ENCODE measurements around the gene ABLIM1. TPM values are rescaled to one million over a fixed set of nuclear protein-coding genes. Genes with fewer than 3 reads are reported as not detected.

Gene ABLIM1
- total and polyA plus RNA-seq, 2 of the 4 experiments (the other 2 are of a cell fraction): 7.7 to 9.9 TPM

DNA sequence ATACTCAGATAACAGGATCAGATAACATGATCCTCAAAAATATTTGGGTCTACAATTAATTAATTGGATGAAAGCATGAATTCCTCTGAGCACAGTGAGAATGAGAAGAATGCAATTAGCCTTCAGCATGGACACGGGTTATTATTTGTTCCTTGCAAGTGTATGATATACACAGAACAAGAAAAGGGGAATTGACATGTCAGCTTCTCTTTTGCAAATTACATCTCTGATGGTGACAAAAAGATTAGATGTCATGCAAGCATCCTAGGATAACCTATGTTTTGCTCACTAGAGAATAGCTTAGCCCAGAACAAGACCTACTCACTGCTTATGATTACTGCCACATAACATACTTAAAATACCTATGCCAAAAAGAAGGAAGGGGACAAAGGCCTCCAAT is 120.3 kb downstream of the ABLIM1 start:
- peaks cover 4% of the 10 kb centered on the region for H3K9me3 ChIP-seq (ENCODE audit: control insufficient read depth, insufficient read depth, low read length)
- H2BK20ac ChIP-seq (ENCODE audit: low read depth, low read length): no peak overlapping the region
- H3K9ac ChIP-seq (ENCODE audit: low read depth, low read length): no peak overlapping the region
- H2AFZ ChIP-seq (replicated peaks; ENCODE audit: low read length, poor library complexity): no peak overlapping the region
- no peaks in the 10 kb centered on the region for H3K36me3 ChIP-seq (ENCODE audit: control insufficient read depth, insufficient read depth, low read length)
- H3K27me3 ChIP-seq (ENCODE audit: control insufficient read depth, insufficient read depth, low read length): peaks cover 40% of the 10 kb centered on the region
- peaks cover 12% of the 10 kb centered on the region; the same call in 1 of the 2 replicates for H4K20me1 ChIP-seq (ENCODE audit: insufficient read depth, low read length)
- no peak overlapping the region for H4K8ac ChIP-seq (ENCODE audit: low read depth in 2 of 2, low read length in 2 of 2)
- CTCF ChIA-PET: interaction anchor here (0.6 kb wide), 2 partner anchors 9 to 15 kb away, joined by 3 to 4 read pairs; no protein-coding TSS in a partner anchor
- no peak for ATAC-seq (ENCODE audit: low read depth)
- H3K27ac ChIP-seq (ENCODE audit: insufficient read depth, low read length): no peak overlapping the region
- no peaks in the 10 kb centered on the region for H3K79me1 ChIP-seq (ENCODE audit: low read depth in 1 of 2, low read length in 2 of 2)
- H3K4ac ChIP-seq (ENCODE audit: low read depth, low read length): no peak overlapping the region
- H3K56ac ChIP-seq (ENCODE audit: extremely low read depth, insufficient read depth, low read length): no peak overlapping the region
- DNase-seq: no peak
- H2AK9ac ChIP-seq (replicated peaks; ENCODE audit: low read depth, low read length, poor library complexity): no peak overlapping the region
- H3K4me1 ChIP-seq (ENCODE audit: control insufficient read depth, insufficient read depth, low read length): peaks cover 6% of the 10 kb centered on the region
- dilution Hi-C loops (cut with HindIII; ENCODE audit: low sequenced_read_pairs, unreplicated experiment): no loop called here
- H2BK15ac ChIP-seq (ENCODE audit: low read depth, low read length): no peak overlapping the region
- no peak overlapping the region for H4K91ac ChIP-seq (ENCODE audit: insufficient read depth, low read depth, low read length)
- WGBS, 2 experiments (ENCODE audit: extremely low coverage in 2 of 2, insufficient read length in 1 of 2): no CpG with 5 or more reads among the region's 1 CpG
- H3K14ac ChIP-seq (replicated peaks; ENCODE audit: low read depth, low read length): no peak overlapping the region
- no peak overlapping the region for H2BK120ac ChIP-seq (ENCODE audit: low read depth, low read length)
- no peak overlapping the region for H4K5ac ChIP-seq (ENCODE audit: low read depth, low read length)
- no peak overlapping the region for H3K23ac ChIP-seq (ENCODE audit: low read depth, low read length)
- no peak for TF ChIP-seq NFE2L2 (IDR thresholded peaks at IDR 0.05; ENCODE audit: low read depth, low read length)
- TF ChIP-seq RCOR1 (IDR thresholded peaks at IDR 0.05; ENCODE audit: insufficient replicate concordance, low read length): no peak
- no peak for TF ChIP-seq MAZ (IDR thresholded peaks at IDR 0.05; ENCODE audit: borderline replicate concordance, low read depth, low read length)
- TF ChIP-seq, protein P1, sequence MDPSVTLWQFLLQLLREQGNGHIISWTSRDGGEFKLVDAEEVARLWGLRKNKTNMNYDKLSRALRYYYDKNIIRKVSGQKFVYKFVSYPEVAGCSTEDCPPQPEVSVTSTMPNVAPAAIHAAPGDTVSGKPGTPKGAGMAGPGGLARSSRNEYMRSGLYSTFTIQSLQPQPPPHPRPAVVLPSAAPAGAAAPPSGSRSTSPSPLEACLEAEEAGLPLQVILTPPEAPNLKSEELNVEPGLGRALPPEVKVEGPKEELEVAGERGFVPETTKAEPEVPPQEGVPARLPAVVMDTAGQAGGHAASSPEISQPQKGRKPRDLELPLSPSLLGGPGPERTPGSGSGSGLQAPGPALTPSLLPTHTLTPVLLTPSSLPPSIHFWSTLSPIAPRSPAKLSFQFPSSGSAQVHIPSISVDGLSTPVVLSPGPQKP (IDR thresholded peaks at IDR 0.05; ENCODE audit: borderline replicate concordance, low read depth, low read length): no peak
- TF ChIP-seq SMC3 (IDR thresholded peaks at IDR 0.05; ENCODE audit: low read depth, low read length): no peak
- TF ChIP-seq MAFK (IDR thresholded peaks at IDR 0.05; ENCODE audit: low read depth, low read length): no peak
- TF ChIP-seq POLR2A (IDR thresholded peaks at IDR 0.05; ENCODE audit: low read depth, low read length): no peak
- TF ChIP-seq CTCF (conservative IDR thresholded peaks at IDR 0.05; ENCODE audit: low read depth, low read length): no peak
- TF ChIP-seq CHD1 (IDR thresholded peaks at IDR 0.05; ENCODE audit: low read depth, low read length): no peak
- TF ChIP-seq RAD21 (IDR thresholded peaks at IDR 0.05; ENCODE audit: low read length): no peak
- TF ChIP-seq RFX5 (IDR thresholded peaks at IDR 0.05; ENCODE audit: low read depth, low read length): no peak
- TF ChIP-seq CEBPB (IDR thresholded peaks at IDR 0.05; ENCODE audit: low read depth, low read length): no peak
- no peak for TF ChIP-seq BHLHE40 (IDR thresholded peaks at IDR 0.05; ENCODE audit: low read depth, low read length)
- no peak for TF ChIP-seq MXI1 (IDR thresholded peaks at IDR 0.05; ENCODE audit: borderline replicate concordance, low read depth, low read length)
- no peak for TF ChIP-seq FOS (IDR thresholded peaks at IDR 0.05; ENCODE audit: low read depth, low read length)
- TF ChIP-seq USF2 (IDR thresholded peaks at IDR 0.05; ENCODE audit: low read depth, low read length): no peak
- no peak overlapping the region for H2BK5ac ChIP-seq (ENCODE audit: low read depth, low read length, poor library complexity, severe bottlenecking)
- no peak overlapping the region for H3K4me2 ChIP-seq (ENCODE audit: low read depth, low read length)
- no peak overlapping the region for H3K4me3 ChIP-seq (ENCODE audit: insufficient read depth, low read depth, low read length)
- H3K9me1 ChIP-seq (ENCODE audit: insufficient read depth, low read length): no peaks in the 10 kb centered on the region
- POLR2A ChIA-PET (ENCODE audit: unreplicated experiment): no interaction called here
- H3K18ac ChIP-seq (ENCODE audit: low read depth, low read length): no peak overlapping the region
- no peak overlapping the region for H2AK5ac ChIP-seq (ENCODE audit: low read depth, low read length)
- no TSS peak for BruUV-seq (replicated peaks)
- intact Hi-C loops (cut with micrococcal nuclease): no loop called here
- in situ Hi-C loops (cut with MboI; ENCODE audit: low sequenced_read_pairs): no loop called here

Data from IMR-90 (cell line).